ENCODE results near the gene SLC9A7.
"Not testable (repeated sequence)": the region's sequence is repeated elsewhere in the genome, so short reads cannot be mapped to it uniquely, and the experiment has no call there.

SLC9A7 gene

DNA sequence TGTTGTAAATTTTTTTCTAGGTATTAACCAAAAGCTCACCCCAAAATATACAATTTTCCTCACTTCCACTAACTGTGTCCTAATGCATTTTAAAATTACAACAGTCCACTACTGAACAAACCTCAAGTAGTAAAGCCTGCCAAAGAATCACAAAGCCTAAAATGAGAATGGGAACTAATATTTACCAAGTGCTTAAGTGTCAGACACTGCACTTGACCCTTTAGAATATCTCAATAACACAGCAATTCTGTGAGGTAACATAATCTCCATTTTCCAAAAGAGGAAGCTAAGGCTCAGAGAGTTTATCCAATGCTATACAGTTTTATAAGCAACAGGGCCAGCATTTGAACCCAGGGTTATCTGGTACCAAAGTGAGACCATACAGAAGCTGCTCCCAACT is 4.9 kb downstream of the SLC9A7 start:
- DNase-seq: no peak

DNA sequence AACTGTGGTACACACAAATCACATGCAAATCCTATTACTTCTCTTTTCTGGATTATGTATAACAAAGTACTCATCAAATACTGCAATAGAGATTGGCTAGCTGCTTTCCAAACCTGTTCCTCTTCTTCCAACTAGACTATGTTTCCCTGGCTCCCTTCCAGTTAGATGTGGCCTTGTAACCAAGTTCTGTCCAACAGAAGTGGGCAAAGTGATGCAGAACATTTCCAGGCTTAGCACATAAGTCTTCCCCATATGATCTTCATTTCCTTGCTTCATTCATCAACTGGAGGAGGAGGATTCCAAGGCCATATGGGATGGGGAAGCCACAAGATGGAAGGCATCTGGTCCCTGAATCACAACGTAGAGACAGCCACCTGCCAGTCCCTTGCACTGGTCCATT is 8.0 kb downstream of the SLC9A7 start:
- no peak for DNase-seq

DNA sequence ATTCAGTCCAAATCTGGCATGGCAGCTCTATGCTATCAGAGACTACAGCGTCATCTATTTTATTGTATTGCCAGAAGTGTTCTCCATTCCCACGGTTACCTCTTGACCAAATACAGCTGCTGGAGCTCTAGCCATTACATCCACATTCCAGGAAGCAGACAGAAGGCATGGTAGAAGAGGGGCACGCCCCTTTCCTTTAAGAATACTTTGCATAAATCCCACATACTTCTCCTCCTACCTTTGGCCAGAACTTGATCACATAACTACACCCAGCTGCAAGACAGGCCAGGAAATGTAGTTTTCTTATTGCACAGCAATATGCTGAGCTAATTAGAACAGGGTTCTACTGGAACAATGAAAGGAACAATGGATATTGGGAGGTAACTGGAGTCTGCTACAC is 14.9 kb downstream of the SLC9A7 start:
- no peak for DNase-seq

DNA sequence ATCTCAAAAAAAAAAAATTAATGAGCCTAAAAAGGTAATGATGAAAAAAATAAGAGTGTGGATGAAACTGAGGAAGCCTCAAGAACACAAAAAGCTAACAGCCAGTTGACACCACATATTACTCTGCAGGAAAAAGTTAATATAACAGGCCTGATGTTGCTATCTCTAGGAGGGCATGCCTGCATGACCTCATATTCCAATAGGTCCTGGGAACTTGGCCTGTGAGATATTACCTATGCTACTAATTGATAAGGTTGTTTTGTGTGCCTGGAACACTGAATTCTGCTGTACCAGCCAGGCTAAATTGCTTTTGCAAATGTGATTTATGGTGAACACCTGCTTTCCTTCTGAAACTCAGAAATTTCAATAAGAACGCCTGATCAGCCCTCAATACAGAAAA is 15.9 kb downstream of the SLC9A7 start:
- DNase-seq: no peak

DNA sequence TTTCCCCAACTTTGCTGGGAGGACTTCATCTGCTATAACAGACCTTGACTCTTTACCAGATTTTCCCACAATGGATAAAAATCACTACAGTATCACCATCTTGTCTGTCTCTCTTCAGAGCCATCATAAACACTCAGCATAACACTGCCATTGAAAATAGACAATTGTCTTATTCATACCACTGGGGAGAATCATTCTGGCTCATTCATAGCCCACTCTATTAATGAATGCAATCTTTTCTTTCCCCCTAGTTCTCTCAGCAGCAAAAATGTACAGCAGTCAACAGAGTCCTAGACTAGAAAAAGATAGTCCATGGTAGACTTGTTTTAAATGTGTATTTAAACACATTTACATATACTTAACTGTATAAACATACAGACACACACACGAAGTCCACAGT is 19.2 kb downstream of the SLC9A7 start:
- no peak for DNase-seq

DNA sequence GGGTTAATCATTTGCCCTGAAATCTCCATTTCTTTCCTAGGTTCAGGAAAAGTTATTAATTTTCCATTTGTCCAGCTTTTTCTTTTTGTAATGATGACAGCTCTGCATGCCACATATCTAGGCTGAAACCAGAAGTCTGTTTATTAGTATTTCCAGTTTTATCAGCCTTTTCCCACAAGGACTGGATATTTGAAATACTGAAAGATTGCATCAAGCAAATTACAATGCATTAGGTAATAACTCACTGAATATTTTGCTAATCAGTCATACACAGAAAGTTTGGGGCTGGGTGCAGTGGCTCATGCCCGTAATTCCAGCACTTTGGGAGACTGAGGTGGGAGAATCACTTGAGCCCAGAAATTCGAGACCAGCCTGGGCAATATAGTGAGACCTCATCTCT is 21.5 kb downstream of the SLC9A7 start:
- DNase-seq: no peak

DNA sequence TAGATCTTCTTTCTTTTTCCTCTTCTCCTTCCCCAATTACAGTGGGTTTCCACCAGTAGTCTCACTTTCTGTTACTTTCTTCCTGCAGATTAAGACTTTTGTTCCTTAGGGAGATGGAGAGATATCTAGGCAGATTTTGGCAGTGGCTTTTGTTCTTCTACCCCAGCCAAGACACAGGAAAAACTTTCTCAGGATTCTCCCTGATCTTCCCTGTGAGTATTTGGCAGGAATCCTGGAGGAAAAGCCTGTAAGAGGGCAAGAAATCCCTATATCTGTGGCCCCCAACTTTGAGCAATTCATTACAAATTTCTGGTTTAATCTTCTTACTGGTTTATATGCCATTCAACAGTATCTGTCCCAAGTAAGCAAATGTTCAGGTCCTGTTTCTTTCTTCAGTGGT is 21.9 kb downstream of the SLC9A7 start:
- no peak for DNase-seq

DNA sequence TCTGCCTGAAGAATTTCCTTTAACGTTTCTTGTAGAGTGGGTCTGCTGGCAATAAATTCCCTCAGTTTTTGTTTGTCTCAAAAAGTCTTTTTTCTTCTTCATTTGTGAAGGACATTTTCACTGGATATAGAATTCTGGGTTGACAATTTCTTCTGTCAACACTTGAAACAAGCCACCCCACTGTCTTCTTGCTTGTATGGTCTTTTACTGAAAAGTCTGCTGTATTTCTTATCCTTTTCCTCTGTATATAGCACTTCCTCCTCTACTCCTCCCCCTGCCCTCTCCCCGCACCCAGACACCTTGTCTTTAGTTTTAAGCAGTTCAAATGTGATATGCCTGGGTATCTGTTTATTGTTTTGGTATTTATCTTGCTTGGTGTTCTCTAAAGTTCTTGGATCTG is 23.3 kb downstream of the SLC9A7 start:
- DNase-seq: no peak

DNA sequence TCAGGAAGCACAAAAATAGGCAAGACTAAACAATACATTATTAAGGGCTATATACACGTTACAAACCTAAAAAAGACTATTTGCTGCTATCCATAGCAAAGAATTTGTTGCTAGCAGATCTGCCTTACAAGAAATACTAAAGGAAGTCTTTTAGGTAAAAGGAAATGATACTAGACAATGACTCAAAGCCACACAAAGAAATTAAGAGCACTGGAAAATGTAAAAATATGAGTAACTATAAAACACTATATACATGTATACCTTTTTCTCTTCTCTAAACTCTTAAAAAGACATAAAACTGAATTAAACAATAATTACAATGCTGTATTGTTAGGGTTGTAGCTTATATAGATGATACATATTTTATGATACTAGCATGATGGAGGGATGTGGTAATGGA is 25.7 kb downstream of the SLC9A7 start:
- no peak for DNase-seq

DNA sequence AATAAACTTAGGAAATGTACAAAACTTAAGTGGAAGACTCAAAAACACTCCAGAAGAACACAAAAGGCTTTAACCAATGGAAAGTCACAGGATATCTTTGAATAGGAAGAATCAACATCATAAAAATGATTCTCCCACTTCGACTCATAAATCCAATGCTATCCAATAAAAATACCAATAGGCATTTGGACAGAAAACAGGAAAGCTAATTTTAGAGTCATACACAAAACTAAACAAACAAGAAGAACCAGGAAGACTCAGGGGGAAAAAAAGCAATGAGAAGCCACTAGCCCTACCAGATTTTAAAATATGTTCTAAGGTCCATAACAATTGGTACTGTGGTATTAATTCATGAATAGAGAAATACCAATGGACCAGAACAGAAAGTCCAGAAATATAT is 28.2 kb downstream of the SLC9A7 start:
- no peak for DNase-seq

DNA sequence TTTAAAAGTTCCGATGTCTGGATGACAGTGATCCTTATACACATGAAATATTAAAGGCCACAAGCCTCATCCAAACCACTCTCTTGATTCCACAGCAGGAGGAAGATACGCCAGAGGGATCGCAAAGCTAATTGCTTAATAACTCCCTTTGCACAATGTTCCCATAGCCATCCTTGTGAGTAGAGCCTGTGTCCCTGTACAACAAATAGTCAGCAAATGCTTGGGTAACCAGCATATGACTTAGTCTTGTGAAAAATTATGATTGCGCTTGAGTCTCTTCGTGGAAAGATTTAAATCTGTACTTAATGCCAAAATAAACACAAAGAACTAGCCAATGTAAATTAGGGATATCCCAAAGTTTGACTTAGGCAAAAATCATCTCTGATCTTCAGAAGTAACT is 31.5 kb downstream of the SLC9A7 start:
- DNase-seq: no peak

DNA sequence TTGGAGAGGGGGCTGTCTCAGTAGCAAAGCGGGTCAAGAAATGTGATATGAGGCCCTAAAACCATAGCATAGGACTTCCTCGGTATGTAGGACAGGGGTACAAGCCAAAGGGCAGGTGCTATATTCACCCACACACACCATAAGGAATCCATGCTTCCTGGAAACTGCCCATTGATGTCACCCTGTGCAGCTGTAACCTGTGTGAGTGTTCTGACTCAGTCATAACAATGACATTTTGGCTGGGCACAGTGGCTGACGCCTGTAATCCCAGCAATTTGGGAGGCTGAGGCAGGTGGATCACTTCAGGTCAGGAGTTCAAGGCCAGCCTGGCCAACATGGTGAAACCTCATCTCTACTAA is 35.4 kb downstream of the SLC9A7 start:
- not testable (repeated sequence) for DNase-seq

DNA sequence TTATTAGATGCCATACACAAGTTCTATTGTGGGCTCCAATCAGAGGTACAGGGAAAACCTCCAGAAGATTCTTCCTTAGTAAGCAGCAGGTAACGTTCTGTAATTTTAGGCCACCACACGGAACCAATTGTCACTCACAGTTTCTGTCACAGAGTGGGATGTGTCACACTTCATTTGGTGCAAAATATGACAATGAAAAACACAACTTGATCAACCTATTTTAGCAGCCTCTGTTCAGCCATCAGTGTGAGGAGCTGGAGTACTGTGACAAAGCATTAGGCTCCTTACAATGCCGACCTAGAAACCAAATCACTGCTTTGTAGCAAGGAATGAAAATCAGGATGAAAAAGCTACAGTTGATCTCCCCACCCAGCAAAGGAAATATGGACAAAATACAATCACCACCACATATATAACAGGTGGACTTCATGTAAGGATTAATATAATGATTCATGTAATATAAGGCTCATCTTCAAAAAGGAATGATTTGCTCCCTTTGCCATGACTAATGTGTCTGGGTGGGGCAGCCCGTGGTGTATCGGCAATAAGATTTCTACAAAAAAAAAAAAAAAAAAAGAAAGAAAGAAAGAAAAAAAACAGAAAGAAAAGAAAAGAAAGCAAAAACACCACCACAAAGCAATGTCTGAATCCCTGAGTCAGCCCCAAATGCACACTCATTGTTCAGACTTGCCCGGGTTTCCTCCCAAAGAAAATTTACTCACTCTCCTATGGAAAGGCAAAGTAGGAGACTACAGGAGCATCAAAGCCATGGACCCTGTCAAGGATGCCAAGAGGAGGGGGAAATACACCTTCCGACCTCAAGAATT is 36.0 kb downstream of the SLC9A7 start:
- no peak for DNase-seq

DNA sequence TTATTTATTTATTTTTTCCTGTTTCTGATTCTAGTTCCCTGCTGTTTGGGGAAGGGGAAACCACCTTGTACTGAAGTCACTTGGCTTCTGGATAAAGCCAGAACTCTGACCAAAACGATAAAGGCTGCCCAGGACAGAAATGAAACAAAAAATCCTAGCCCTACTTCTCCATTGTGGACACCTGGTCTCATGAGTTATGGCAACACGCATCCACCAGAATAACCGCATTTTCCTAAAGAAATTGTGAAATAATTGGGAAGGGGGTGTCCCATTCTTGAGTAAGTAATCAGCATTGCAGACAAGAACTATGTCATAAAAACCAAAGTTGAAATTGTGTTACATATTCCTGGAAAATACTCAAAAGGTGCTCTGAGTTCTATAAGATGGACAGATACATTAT is 42.1 kb downstream of the SLC9A7 start:
- DNase-seq: no peak

DNA sequence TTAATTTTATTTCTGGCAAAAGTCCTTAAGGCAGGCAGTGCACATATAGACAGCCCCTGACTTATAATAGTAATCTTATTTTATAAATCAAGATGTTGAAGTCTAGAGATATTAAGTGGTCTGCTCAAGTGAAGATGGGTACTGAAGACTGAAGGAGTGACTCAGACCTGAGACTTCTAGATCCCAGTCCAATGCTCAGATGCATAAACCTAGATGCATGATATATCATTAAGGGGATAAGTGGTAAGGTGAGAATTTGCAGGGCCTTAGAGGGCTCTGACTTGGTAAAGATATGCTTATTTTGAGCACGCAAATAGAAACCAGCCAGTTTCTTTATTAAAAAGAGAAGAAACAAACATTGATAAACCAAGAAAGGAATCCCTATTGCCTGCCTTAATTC is 42.9 kb downstream of the SLC9A7 start:
- no peak for DNase-seq

DNA sequence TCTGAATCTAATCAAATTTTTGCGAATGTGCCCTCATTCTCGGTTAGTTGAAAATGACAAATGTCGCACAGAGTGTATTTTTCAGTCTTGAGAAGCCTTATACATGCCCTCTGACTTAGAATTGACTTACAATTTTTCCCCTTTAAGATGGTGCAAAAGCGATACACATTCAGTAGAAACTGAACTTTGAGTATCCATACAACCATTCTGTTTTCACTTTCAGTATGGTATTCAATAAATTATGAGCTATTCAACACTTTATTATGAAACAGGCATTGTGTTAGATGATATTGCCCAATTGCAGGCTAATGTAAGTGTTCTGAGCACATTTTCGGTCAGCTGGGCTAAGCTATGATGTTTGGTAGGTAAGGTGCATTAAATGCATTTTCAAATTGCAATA is 43.4 kb downstream of the SLC9A7 start:
- no peak for DNase-seq

DNA sequence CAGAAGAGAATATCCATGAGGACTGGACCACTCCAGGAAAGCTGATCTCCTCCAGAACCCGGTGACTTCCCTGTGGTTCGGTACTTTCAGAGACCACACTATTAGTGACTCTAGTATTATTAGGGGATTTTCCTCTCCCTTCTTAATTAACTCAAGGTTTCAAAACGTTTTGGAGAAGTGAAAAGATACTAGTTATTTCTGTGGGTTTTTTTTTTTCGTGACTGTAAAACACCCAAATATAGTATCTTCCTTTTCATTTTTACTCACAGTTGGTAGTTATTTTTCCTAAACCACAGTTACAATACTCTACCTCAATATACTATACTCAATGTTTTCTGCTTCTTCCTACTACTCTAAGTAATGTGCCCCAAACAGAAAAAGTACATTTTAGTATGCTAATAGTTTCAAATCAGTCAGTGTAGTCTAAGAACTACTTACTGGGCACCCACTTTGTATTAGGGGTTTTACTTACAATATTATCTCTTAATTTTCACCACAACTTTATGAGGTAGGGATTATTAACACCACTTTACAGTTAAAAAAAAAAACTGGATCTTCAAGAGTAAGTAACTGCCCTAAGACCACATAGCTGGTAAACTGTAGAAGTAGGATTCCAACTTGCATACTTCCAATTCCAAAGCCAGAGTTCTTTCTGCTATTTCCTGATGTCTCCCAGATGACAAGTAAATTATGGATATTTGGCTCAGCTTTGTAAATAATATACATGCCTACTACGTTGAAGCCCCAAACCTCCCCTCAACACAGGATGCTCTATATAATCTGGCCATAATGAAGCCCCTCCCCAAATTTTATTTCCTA is 45.0 kb downstream of the SLC9A7 start:
- no peak for DNase-seq

DNA sequence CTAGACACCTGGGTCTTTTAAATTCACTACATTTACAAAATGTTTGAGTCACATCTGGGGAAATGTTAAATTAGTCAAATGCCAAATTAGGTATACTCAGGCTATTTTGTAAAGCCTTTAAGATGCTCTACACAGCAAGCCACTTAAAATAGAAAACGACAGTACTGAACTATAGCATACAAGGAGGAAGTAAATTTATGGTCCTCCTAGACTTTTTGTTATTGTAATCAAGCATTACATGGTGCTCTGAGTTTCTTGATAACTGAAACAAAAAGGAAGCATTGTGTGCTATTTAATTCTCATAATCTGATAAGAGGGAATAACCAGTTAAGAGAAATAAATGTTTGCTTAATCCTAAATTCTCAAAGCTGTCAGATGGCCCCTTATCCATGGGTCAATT is 46.2 kb downstream of the SLC9A7 start:
- no peak for DNase-seq

DNA sequence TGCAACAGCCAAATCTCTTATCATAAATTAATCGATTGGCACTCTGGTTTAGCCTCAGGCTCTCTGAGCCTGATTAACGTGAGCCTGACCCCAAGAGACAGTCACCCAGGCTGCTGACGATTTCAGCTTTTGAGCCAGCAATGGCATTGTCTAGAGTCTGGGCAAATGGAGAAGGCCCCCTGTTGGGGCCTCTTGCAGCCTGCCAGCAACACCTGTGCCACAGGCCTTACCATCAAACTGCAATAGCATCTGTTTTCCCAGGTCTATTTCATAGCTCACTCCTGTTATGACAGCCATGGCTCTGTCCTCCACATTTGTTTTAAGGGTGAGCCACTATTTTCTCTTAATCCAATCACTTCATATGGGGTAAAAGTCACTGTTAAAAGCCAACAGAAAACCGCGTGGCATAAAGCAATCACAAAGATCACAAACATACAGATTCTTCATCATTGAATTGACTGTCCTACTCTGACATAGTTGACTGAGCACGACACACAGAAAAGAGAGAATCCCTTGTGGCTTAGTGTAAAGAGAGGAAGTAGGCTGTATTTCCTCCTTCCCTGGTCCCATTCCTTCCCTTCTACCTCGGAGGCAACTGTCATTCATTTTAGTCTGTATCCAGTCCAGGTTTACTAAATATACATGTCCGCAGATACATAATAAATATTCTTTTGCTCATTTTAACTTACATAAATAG is 47.8 kb downstream of the SLC9A7 start:
- DNase-seq: no peak

DNA sequence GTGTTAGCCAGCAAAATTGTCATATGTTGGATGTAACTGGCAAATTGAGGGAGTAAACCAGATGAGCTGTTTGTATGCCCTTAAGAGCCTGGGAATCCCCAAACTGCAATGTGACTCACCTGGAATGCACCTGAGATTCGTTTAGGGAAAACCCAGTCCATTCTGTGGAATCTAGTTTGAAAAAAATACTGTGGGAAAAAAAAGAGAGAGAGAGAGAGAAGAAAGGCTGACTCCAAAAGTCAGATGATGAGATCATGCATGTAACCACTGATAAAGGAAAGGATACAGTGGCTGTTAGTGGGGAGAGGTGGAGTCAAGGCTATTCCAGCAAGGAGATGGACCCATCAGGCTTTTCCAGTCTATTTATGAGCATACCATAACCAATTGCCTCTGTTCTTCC is 48.5 kb downstream of the SLC9A7 start:
- no peak for DNase-seq

DNA sequence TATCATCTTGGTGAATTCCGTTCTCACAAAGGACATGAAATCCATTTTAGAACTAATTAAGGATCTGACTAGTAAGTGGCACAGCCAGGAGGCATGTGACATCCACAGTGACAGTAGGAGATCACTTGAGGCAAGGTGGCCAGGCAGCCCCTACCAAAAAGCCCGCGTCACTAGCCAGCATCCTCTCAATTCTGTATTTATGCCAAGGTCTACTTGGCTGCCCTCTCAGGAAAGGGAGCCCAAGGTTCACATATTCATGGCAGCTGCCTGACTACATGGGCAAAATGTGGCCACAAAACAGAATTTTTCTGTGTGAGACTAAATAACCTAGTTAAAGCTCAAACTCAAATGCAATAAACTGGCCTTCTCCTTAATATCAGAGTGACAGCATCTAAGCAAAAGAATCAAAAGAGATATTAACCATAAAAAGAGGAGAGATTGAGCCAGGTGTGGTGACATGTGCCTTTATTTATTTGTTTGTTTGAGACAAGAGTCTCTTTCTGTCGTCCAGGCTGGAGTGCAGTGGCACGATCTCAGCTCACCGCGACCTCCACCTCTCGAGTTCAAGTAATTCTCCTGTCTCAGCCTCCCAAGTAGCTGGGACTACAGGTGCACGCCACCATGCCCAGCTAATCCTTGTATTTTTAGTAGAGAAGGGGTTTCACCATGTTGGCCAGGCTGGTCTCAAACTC is 51.5 kb downstream of the SLC9A7 start:
- no peak for DNase-seq

DNA sequence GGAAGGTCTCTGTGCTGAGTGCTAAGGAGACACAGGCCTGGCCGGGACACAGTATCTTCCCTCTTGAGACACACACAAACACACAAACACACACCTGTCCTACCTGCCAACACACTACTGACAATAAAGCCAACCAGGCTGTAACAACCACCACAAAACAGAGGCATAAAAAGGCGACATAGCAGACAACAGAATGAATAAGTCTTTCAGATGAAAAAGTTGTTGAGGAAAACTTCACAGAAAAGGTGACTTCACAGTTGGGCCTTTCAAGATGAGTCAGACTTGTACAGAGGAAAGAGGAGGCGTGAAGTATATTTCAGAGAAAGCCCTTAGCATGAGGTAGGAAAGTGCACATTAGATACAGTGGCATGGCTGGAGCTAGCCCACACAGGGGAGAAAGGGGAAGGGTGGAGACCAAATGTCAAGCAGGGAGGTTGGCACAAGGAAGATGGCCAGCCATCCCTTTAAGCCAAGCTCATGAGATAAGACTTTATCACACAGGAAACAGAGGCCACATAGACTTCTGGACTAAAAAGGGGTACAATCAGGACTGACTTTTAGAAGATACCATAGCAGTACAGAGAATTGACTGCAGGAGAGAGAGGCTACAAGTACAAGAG is 54.0 kb downstream of the SLC9A7 start:
- no peak for DNase-seq
